ENCODE results near the gene KCNMB3. TPM values are rescaled to one million over a fixed set of nuclear protein-coding genes. Genes with fewer than 3 reads are reported as not detected.
"Not testable (repeated sequence)": the region's sequence is repeated elsewhere in the genome, so short reads cannot be mapped to it uniquely, and the experiment has no call there.

The KCNMB3 gene
- total RNA-seq, 4 donors from 2014 or later: 1.6 to 6.3 (median 3.5) TPM

GRCh38 chr3:179265092-179265491 is 14.2 kb upstream of the KCNMB3 start:
- no peak for TF ChIP-seq CTCF (IDR thresholded peaks at IDR 0.05)
- DNase-seq (ENCODE audit: low spot score) (no peak), ATAC-seq (ENCODE audit: low FRiP score) (no peak)

- no peak for DNase-seq (ENCODE audit: low spot score)
- no peak for TF ChIP-seq CTCF (IDR thresholded peaks at IDR 0.05)
Observed at GRCh38 chr3:179264449-179264848, 13.5 kb upstream of the KCNMB3 start.

GRCh38 chr3:179263134-179263533 is 12.2 kb upstream of the KCNMB3 start:
- TF ChIP-seq CTCF (IDR thresholded peaks at IDR 0.05): no peak
- DNase-seq (ENCODE audit: low spot score) (no peak), ATAC-seq (ENCODE audit: low FRiP score) (no peak)

More at GRCh38 chr3:179264449-179264848, 13.5 kb upstream of the KCNMB3 start:
- no peak for ATAC-seq (ENCODE audit: low FRiP score)

- peak; percentile 97 for ATAC-seq (ENCODE audit: low FRiP score)
- no peak for DNase-seq (ENCODE audit: low spot score)
- no peak for TF ChIP-seq CTCF (IDR thresholded peaks at IDR 0.05)
Observed at GRCh38 chr3:179260949-179261765, 10.2 kb upstream of the KCNMB3 start.

- not testable (repeated sequence) for ATAC-seq (ENCODE audit: low FRiP score); DNase-seq (ENCODE audit: low spot score)
Observed at GRCh38 chr3:179259959-179260756, 9.2 kb upstream of the KCNMB3 start.

- no peak for TF ChIP-seq CTCF (IDR thresholded peaks at IDR 0.05)
- ATAC-seq (ENCODE audit: low FRiP score): no peak
- DNase-seq (ENCODE audit: low spot score): no peak
Observed at GRCh38 chr3:179258820-179259219, 7.9 kb upstream of the KCNMB3 start.

GRCh38 chr3:179257742-179258141 is 6.8 kb upstream of the KCNMB3 start:
- not testable (repeated sequence) for ATAC-seq (ENCODE audit: low FRiP score); DNase-seq (ENCODE audit: low spot score)

GRCh38 chr3:179256813-179257212 is 5.9 kb upstream of the KCNMB3 start:
- ATAC-seq (ENCODE audit: low FRiP score): no peak
- no peak for TF ChIP-seq CTCF (IDR thresholded peaks at IDR 0.05)
- DNase-seq (ENCODE audit: low spot score): no peak

All from omental fat pad (tissue), 4 donors.